T-helper 2 cell treated with Interferon-gamma antibody and Interleukin-4, amounts not matched to agents 5 μg/mL and 100 μg/mL, for 36 hours (primary cell): ENCODE data around the gene UGT3A2.

Experiments
- DNase-seq: peaks from one replicate; pipeline ENCODE4 v3.0.0; 2021; ENCODE audit warnings: low spot score
- H3K27ac Mint-ChIP-seq: one replicate; pipeline ENCODE4 v1.8.0; 2021; ENCODE audit warnings: mild to moderate bottlenecking, mixed read lengths
- H3K27me3 Mint-ChIP-seq: one replicate; pipeline ENCODE4 v1.8.0; 2021; ENCODE audit warnings: low read depth, mixed read lengths
- H3K36me3 Mint-ChIP-seq: one replicate; pipeline ENCODE4 v1.8.0; 2021; ENCODE audit warnings: low read depth, mixed read lengths
- H3K4me1 Mint-ChIP-seq: one replicate; pipeline ENCODE4 v1.8.0; 2021; ENCODE audit warnings: low read depth, mixed read lengths
- H3K4me3 Mint-ChIP-seq: one replicate; pipeline ENCODE4 v1.8.0; 2022; ENCODE audit warnings: mild to moderate bottlenecking, moderate library complexity, mixed read lengths
- H3K9me3 Mint-ChIP-seq: one replicate; pipeline ENCODE4 v1.8.0; 2021; ENCODE audit warnings: mixed read lengths

Gene UGT3A2

DNA sequence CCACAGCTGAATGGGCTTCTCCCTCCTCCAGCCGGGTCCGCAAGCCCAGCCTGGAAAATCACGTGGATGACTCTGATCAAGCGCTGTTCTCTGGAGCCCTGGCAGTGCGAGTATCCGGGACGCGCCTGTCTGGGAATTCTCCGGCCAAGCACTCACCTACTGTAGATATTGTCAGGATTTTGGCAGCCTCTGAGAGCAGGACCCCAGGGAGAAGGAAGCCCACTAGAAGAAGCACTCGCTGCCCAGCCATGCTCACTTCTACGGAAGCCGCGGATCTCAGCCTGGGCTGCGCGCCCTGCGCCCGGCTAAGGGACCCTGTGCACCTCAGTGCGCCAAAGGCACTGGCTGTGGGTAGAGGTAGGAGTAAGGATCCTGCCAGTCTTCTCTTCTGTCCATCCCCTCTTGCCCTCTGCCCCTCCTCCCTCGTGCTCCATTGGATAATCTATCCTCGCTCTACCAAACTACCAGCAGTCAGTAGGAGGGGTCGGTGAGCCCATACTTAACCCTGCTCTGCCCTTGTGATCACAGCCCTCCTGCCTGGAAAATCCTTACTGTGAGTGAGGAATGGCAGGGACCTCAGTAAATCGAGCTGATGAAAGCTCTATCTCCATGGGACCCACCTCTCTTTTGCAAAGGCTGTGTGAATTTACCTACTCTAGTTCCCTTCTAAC lies at the start of gene UGT3A2:
UGT3A2 (minus strand) TSS at position 343 of the 671 bp plus-strand sequence; CDS start at position 250, 93 bp downstream.
- H3K4me3 Mint-ChIP-seq, result no peak within 1 kb of the TSS
- peaks cover 50% of the 10 kb centered on the region for H3K27me3 Mint-ChIP-seq
- H3K36me3 Mint-ChIP-seq, result no peaks in the 10 kb centered on the region
- H3K4me1 Mint-ChIP-seq, result peaks cover 5% of the 10 kb centered on the region
- DNase-seq, result no peak
- H3K27ac Mint-ChIP-seq, result no peak within 1 kb of the TSS
- H3K9me3 Mint-ChIP-seq, result no peaks in the 10 kb centered on the region

DNA sequence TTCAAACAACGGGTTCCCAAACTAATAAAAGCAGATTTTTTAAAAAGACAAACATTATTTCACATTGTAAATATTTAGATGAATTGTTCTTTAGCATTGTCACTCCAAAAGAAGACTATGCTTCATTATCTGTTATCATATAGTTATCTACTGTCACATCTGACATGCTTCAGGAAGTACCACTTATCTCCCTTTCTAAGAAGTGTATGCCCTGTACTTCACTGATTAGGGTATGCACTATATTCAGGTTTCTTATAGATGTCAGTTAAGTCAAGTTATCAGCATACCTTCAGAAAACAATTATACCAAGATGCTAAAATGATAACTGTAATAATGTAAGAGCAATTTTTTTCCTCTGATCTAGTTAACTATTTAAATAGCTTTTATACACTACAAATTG lies 44.6 kb upstream of the UGT3A2 start:
- Mint-ChIP-seq H3K4me1 (peaks cover 5% of the 10 kb centered on the region), H3K9me3 (no peaks in the 10 kb centered on the region), H3K27ac (no peak overlapping the region), H3K27me3 (no peaks in the 10 kb centered on the region), H3K36me3 (peaks cover 35% of the 10 kb centered on the region), H3K4me3 (no peak overlapping the region)
- DNase-seq, result no peak

- no peak overlapping the region for H3K4me3 Mint-ChIP-seq
- H3K27me3 Mint-ChIP-seq, result no peaks in the 10 kb centered on the region
- H3K9me3 Mint-ChIP-seq, result no peaks in the 10 kb centered on the region
- no peak for DNase-seq
- peaks cover 32% of the 10 kb centered on the region for H3K36me3 Mint-ChIP-seq
- peaks cover 5% of the 10 kb centered on the region for H3K4me1 Mint-ChIP-seq
- no peak overlapping the region for H3K27ac Mint-ChIP-seq
Measured at GRCh38 chr5:36108758-36109460, 42.2 kb upstream of the UGT3A2 start.

- H3K4me3 Mint-ChIP-seq, result no peak overlapping the region
- H3K36me3 Mint-ChIP-seq, result peaks cover 32% of the 10 kb centered on the region
- no peaks in the 10 kb centered on the region for H3K4me1 Mint-ChIP-seq
- no peak for DNase-seq
- H3K27me3 Mint-ChIP-seq, result no peaks in the 10 kb centered on the region
- H3K27ac Mint-ChIP-seq, result no peak overlapping the region
- H3K9me3 Mint-ChIP-seq, result no peaks in the 10 kb centered on the region
Measured at GRCh38 chr5:36105819-36106218, 39.1 kb upstream of the UGT3A2 start.

GRCh38 chr5:36099748-36100147 lies 33.1 kb upstream of the UGT3A2 start:
- DNase-seq, result no peak
- H3K4me1 Mint-ChIP-seq, result no peaks in the 10 kb centered on the region
- H3K4me3 Mint-ChIP-seq, result no peak overlapping the region
- no peaks in the 10 kb centered on the region for H3K27me3 Mint-ChIP-seq
- H3K27ac Mint-ChIP-seq, result no peak overlapping the region
- no peaks in the 10 kb centered on the region for H3K9me3 Mint-ChIP-seq
- H3K36me3 Mint-ChIP-seq, result peaks cover 3% of the 10 kb centered on the region

DNA sequence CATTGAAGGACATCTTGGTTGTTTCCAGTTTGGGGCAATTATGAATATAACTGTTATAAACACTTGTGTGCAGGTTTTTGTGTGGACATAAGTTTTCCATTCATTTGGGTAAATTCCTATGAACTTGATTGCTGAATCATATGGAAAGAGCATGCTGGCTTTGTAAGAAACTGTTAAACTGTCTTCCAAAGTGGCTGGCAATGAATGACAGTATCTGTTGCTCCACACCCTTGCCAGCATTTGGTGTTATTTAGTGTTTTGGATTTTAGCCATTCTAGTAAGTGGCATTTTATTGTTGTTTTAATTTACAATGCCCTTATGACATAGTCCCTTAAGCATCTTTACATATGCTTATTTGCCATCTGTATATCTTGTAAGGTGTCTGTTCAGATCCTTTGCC lies 29.8 kb upstream of the UGT3A2 start:
- H3K36me3 Mint-ChIP-seq, result no peaks in the 10 kb centered on the region
- no peak overlapping the region for H3K27ac Mint-ChIP-seq
- H3K27me3 Mint-ChIP-seq, result no peaks in the 10 kb centered on the region
- no peaks in the 10 kb centered on the region for H3K9me3 Mint-ChIP-seq
- no peak overlapping the region for H3K4me3 Mint-ChIP-seq
- no peaks in the 10 kb centered on the region for H3K4me1 Mint-ChIP-seq
- no peak for DNase-seq

- no peak for DNase-seq
- Mint-ChIP-seq H3K27me3 (no peaks in the 10 kb centered on the region), H3K4me1 (no peaks in the 10 kb centered on the region), H3K4me3 (no peak overlapping the region), H3K9me3 (no peaks in the 10 kb centered on the region), H3K36me3 (no peaks in the 10 kb centered on the region), H3K27ac (no peak overlapping the region)
Measured at GRCh38 chr5:36089989-36090388, 23.3 kb upstream of the UGT3A2 start.

DNA sequence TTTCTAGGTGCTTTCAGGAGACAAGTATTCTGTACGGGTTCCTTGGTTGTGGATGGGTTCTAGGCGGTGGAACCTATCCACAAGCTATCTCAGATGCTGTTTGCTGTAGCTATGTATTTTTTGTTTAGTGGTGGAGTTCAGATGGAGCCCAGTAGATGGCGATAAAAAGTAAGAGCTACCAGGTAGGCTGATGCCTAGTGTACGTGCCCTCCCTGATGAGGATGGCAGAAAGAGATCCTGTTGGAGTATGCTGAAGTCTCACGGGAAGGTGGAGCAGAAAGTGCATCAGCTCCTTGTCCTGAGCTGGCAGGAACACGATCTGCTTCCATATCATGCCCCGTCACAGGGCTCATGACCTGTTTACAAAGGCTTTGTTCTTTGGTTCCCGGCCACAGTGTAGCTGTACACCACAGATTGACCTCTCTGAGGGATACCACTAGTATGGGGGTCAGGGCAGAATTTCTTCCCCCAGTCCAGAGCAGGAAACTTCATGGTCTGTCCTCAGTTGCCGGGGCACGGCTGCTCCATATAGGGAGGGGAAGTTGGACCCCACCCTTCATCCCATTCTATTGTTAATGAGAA lies 12.6 kb upstream of the UGT3A2 start:
- DNase-seq, result no peak
- Mint-ChIP-seq H3K4me1 (no peaks in the 10 kb centered on the region), H3K27ac (no peak overlapping the region), H3K27me3 (peaks cover 20% of the 10 kb centered on the region), H3K4me3 (no peak overlapping the region), H3K9me3 (no peaks in the 10 kb centered on the region), H3K36me3 (no peaks in the 10 kb centered on the region)

GRCh38 chr5:36078430-36078829 lies 11.7 kb upstream of the UGT3A2 start:
- Mint-ChIP-seq H3K4me3 (no peak overlapping the region), H3K36me3 (no peaks in the 10 kb centered on the region), H3K27ac (no peak overlapping the region), H3K27me3 (peaks cover 17% of the 10 kb centered on the region), H3K4me1 (peaks cover 1% of the 10 kb centered on the region), H3K9me3 (no peaks in the 10 kb centered on the region)
- no peak for DNase-seq

DNA sequence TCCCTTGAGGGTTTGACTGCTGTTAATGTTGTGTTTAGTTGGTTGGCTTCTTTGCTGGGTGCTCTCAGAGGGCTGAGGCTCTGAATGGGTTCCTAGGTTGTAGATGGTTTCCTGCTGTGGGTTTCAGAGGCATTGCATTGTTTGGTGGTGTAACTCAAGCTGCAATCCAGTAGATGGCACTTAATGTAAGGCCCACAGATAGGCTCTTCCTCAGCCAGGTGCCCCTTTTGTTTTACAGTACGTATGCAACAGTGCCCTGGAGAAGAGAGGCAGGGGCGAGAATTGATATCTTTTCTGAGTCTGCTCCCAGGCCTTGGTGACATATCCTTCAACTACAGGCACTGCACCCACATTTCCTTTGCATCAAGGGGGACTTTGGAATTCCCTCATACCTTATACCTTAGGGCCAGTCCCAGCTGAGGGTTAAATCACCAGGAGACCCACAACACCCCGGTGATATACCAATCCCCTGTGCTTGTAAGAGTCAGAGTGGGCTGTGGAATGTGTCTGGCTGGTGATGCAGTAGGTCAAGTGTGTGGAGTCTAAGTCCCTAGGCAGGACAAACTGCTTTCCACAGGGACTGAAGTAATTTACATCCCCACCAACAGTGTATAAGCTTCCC lies 7.0 kb upstream of the UGT3A2 start:
- DNase-seq, result no peak
- Mint-ChIP-seq H3K4me3 (no peak overlapping the region), H3K9me3 (no peaks in the 10 kb centered on the region), H3K4me1 (peaks cover 7% of the 10 kb centered on the region), H3K27me3 (peaks cover 28% of the 10 kb centered on the region), H3K36me3 (no peaks in the 10 kb centered on the region), H3K27ac (no peak overlapping the region)

GRCh38 chr5:36070687-36071571 lies 4.2 kb upstream of the UGT3A2 start:
- Mint-ChIP-seq H3K27me3 (peaks cover 45% of the 10 kb centered on the region), H3K4me3 (peak overlapping the region; percentile 79), H3K36me3 (no peaks in the 10 kb centered on the region), H3K9me3 (no peaks in the 10 kb centered on the region), H3K4me1 (peaks cover 7% of the 10 kb centered on the region), H3K27ac (peak overlapping the region; percentile 45)
- no peak for DNase-seq

- DNase-seq, result no peak
- H3K27ac Mint-ChIP-seq, result no peak overlapping the region
- peaks cover 55% of the 10 kb centered on the region for H3K27me3 Mint-ChIP-seq
- H3K36me3 Mint-ChIP-seq, result no peaks in the 10 kb centered on the region
- H3K9me3 Mint-ChIP-seq, result no peaks in the 10 kb centered on the region
- H3K4me1 Mint-ChIP-seq, result peaks cover 7% of the 10 kb centered on the region
- no peak overlapping the region for H3K4me3 Mint-ChIP-seq
Measured at GRCh38 chr5:36068751-36069281, 2.1 kb upstream of the UGT3A2 start.

- H3K36me3 Mint-ChIP-seq, result no peaks in the 10 kb centered on the region
- DNase-seq, result no peak
- peaks cover under 1% of the 10 kb centered on the region for H3K4me1 Mint-ChIP-seq
- H3K27me3 Mint-ChIP-seq, result peaks cover 48% of the 10 kb centered on the region
- no peaks in the 10 kb centered on the region for H3K9me3 Mint-ChIP-seq
- no peak overlapping the region for H3K27ac Mint-ChIP-seq
- no peak overlapping the region for H3K4me3 Mint-ChIP-seq
Measured at GRCh38 chr5:36066001-36066539, 612 bp downstream of the UGT3A2 start.
